Panc1 (cell line): Measurements from ENCODE around the gene ARL6IP4. TPM values are rescaled to one million over a fixed set of nuclear protein-coding genes. Genes with fewer than 3 reads are reported as not detected.

Experiments
- ATAC-seq: fragments of 200-7000 bp; cut with Tn5 transposase; 2 replicates; pipeline ENCODE4 v1.9.1; 2020; ENCODE audit warnings: mild to moderate bottlenecking, moderate library complexity
- BruUV-seq: library from RNA; stranded (reverse); fragments of 400-500 nt; replicated peaks from 2 replicates; lab custom pipeline; 2021; lab: Mats Ljungman, UMichigan
- CTCF ChIA-PET: fragments of 300-600 bp; sonication (Branson Sonifier 250); formaldehyde crosslinking; loops from one replicate; lab custom pipeline; 2022; ENCODE audit warnings: antibody characterized with exemption; lab: Charles Lee
- POLR2A ChIA-PET: fragments of 300-600 bp; sonication (Branson Sonifier 250); formaldehyde crosslinking; loops from one replicate; lab custom pipeline; 2022; ENCODE audit warnings: antibody characterized with exemption; lab: Charles Lee
- DNase-seq: peaks from one replicate; pipeline ENCODE4 v3.0.0-alpha.2; 2010; ENCODE audit warnings: low read depth, low spot score
- H3K27ac ChIP-seq: 2 replicates; pipeline ENCODE4 v1.5.1; 2011; ENCODE audit warnings: mild to moderate bottlenecking, low read length, inconsistent platforms
- H3K27me3 ChIP-seq: fragments of 200-500 bp; sonication (Bioruptor generic); 2 replicates; pipeline ENCODE4 v1.6.0; 2014; ENCODE audit warnings: low read length, inconsistent platforms; ENCODE audit not compliant: control insufficient read depth, insufficient read depth
- H3K36me3 ChIP-seq: fragments of 200-500 bp; sonication (Bioruptor generic); 2 replicates; pipeline ENCODE4 v1.5.1; 2014; ENCODE audit warnings: inconsistent platforms, mild to moderate bottlenecking, low read length, moderate library complexity; ENCODE audit not compliant: control insufficient read depth, insufficient read depth
- H3K4me1 ChIP-seq: 2 replicates; pipeline ENCODE4 v1.5.1; 2011; ENCODE audit warnings: inconsistent platforms, mild to moderate bottlenecking, low read length, moderate library complexity; ENCODE audit not compliant: control insufficient read depth, insufficient read depth
- H3K4me3 ChIP-seq, 2 experiments: 2 replicates each; pipeline ENCODE4 v1.5.1; 2011 to 2012; ENCODE audit warnings: low read depth in 2 of 2, low read length in 2 of 2, mild to moderate bottlenecking in 2 of 2, inconsistent platforms in 1 of 2, moderate library complexity in 1 of 2
- H3K9me3 ChIP-seq: fragments of 200-500 bp; sonication (Bioruptor generic); 2 replicates; pipeline ENCODE4 v1.5.1; 2014; ENCODE audit warnings: low read depth, mild to moderate bottlenecking, inconsistent platforms, low read length, moderate library complexity; ENCODE audit not compliant: control insufficient read depth, insufficient read depth
- POLR2AphosphoS5 ChIP-seq: IDR thresholded peaks from 2 replicates; pipeline ENCODE4 v1.6.1; 2012; ENCODE audit warnings: mild to moderate bottlenecking, low read depth, low read length, moderate library complexity
- SIN3A ChIP-seq: IDR thresholded peaks from 2 replicates; pipeline ENCODE4 v1.6.1; 2012; ENCODE audit warnings: low read depth, mild to moderate bottlenecking, low read length, moderate library complexity, borderline replicate concordance; ENCODE audit not compliant: insufficient read depth
- TCF7L2 ChIP-seq: IDR thresholded peaks from 2 replicates; pipeline ENCODE4 v1.6.1; 2011; ENCODE audit warnings: mild to moderate bottlenecking, low read depth, low read length, inconsistent platforms
- in situ Hi-C: cut with HindIII; loops from 2 replicates; pipeline ENCODE4 v1.10.0; 2016; ENCODE audit warnings: low sequenced_read_pairs, low pct_unique_long_range_greater_than_20kb
- intact Hi-C: fragments of 100-400 bp; cut with micrococcal nuclease; formaldehyde crosslinking; loops from one replicate; pipeline ENCODE4 v1.10.0; 2022; ENCODE audit not compliant: unreplicated experiment
- total RNA-seq: library from RNA; stranded (reverse); gene quantifications from one replicate; pipeline ENCODE4 v1.2.1, GENCODE V29; 2021; ENCODE audit not compliant: unreplicated experiment
- TF ChIP-seq, protein P1 (sequence below), 2 experiments: IDR thresholded peaks; 2 replicates each; pipeline ENCODE4 v1.6.1; 2011 to 2012; ENCODE audit warnings: low read depth in 2 of 2, control low read depth in 1 of 2, low read length in 1 of 2, mild to moderate bottlenecking in 1 of 2, moderate library complexity in 1 of 2; ENCODE audit not compliant: insufficient read depth in 1 of 2
- TF ChIP-seq, protein P2 (sequence below): fragments of 450-650 bp; IDR thresholded peaks from 2 replicates; pipeline ENCODE4 v1.5.1; 2017; ENCODE audit warnings: mild to moderate bottlenecking

ARL6IP4 gene
- total RNA-seq, 1 experiment from 2014 or later, result 184 TPM

DNA sequence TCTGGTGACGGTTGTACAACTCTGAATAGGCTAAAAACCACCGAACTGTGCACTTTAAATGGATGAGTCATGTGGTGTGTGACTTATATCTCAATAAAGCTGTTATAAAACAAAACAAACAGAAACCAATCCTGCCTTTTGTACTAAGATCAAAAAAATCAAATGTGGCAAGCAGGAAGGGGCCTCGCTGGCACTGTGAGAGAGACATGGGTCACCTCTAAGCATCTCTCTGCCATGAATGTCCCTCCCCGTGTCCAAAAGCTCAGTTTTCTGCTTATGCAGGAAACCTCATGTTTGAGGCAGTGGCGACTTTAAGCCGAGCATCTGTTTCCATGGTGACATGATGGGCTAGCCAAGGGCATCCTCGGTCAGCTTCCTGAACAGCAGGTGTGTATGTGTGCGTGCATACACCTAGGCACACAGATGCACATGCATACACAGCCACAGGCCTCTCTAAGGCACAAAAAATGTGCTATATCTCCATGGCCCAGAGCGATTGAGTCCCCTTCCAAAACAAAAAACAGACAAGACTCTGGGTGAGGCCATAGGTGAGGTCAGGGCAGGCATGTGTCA, 44.4 kb downstream of the ARL6IP4 start:
- TF ChIP-seq SIN3A (no peak), POLR2AphosphoS5 (no peak), TCF7L2 (no peak)
- TF ChIP-seq, protein P1, sequence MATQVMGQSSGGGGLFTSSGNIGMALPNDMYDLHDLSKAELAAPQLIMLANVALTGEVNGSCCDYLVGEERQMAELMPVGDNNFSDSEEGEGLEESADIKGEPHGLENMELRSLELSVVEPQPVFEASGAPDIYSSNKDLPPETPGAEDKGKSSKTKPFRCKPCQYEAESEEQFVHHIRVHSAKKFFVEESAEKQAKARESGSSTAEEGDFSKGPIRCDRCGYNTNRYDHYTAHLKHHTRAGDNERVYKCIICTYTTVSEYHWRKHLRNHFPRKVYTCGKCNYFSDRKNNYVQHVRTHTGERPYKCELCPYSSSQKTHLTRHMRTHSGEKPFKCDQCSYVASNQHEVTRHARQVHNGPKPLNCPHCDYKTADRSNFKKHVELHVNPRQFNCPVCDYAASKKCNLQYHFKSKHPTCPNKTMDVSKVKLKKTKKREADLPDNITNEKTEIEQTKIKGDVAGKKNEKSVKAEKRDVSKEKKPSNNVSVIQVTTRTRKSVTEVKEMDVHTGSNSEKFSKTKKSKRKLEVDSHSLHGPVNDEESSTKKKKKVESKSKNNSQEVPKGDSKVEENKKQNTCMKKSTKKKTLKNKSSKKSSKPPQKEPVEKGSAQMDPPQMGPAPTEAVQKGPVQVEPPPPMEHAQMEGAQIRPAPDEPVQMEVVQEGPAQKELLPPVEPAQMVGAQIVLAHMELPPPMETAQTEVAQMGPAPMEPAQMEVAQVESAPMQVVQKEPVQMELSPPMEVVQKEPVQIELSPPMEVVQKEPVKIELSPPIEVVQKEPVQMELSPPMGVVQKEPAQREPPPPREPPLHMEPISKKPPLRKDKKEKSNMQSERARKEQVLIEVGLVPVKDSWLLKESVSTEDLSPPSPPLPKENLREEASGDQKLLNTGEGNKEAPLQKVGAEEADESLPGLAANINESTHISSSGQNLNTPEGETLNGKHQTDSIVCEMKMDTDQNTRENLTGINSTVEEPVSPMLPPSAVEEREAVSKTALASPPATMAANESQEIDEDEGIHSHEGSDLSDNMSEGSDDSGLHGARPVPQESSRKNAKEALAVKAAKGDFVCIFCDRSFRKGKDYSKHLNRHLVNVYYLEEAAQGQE (IDR thresholded peaks at IDR 0.05; ENCODE audit: insufficient read depth in 1 of 2, low read depth in 2 of 2, low read length in 1 of 2), result no peak
- TF ChIP-seq, protein P2, sequence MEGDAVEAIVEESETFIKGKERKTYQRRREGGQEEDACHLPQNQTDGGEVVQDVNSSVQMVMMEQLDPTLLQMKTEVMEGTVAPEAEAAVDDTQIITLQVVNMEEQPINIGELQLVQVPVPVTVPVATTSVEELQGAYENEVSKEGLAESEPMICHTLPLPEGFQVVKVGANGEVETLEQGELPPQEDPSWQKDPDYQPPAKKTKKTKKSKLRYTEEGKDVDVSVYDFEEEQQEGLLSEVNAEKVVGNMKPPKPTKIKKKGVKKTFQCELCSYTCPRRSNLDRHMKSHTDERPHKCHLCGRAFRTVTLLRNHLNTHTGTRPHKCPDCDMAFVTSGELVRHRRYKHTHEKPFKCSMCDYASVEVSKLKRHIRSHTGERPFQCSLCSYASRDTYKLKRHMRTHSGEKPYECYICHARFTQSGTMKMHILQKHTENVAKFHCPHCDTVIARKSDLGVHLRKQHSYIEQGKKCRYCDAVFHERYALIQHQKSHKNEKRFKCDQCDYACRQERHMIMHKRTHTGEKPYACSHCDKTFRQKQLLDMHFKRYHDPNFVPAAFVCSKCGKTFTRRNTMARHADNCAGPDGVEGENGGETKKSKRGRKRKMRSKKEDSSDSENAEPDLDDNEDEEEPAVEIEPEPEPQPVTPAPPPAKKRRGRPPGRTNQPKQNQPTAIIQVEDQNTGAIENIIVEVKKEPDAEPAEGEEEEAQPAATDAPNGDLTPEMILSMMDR, result no peak
- no peak for DNase-seq
- intact Hi-C loops (no loop called here), in situ Hi-C loops (no loop called here)
- Histone ChIP-seq H3K4me3 (no peak overlapping the region), H3K9me3 (no peaks in the 10 kb centered on the region), H3K27ac (no peak overlapping the region), H3K36me3 (no peaks in the 10 kb centered on the region), H3K27me3 (no peaks in the 10 kb centered on the region), H3K4me1 (peaks cover 10% of the 10 kb centered on the region)
- TSS peak; percentile 23 for BruUV-seq
- ChIA-PET CTCF (interaction anchor here (0.7 kb wide), 1 partner anchor 58 kb away, joined by 8 read pairs; the partner anchor contains the start of gene ABCB9), POLR2A (no interaction called here)
- peak; percentile 29; the same call in 1 of the 2 replicates for ATAC-seq

DNA sequence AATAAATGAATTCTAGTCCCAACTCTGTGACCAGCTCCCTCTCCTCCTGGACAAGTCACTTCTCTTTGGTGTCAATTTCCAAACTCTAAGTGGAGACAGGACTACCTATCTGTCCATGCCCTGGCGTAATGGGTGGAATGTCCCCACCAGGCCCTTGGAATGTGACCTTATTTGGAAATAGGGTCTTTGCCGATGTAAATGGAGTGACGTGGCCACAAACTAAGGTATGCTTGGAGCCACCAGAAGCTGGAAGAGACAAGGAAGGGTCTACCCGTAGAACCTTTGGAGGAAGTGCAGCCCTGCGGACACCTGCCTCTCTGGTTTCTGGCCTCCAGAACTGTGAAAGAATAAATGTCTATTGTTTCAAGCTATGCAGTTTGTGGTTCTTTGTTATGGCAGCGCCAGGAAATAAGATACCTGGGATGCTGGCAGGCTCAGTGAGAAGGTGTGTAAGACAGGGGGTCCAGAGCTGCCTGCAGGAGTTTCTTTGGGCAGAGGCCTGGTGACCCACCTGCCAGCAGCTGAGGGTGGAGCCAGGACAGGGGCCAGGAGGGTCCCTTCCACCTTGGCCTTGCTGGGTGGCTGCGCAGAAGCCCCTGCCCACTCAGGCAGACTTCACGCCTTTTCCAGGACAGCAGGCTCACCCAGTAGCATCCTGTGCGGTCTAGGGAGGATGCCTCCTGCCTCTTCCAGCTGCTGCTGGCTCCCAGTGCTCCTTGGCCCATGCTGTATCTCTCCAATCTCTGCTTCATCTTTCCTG, 45.8 kb downstream of the ARL6IP4 start:
- H3K36me3 ChIP-seq, result no peaks in the 10 kb centered on the region
- ChIA-PET POLR2A (no interaction called here), CTCF (no interaction called here)
- no peak for ATAC-seq
- intact Hi-C loops (no loop called here), in situ Hi-C loops (no loop called here)
- H3K4me1 ChIP-seq, result peaks cover 10% of the 10 kb centered on the region
- no peak for TF ChIP-seq POLR2AphosphoS5
- TF ChIP-seq, protein P2, result no peak
- TF ChIP-seq, protein P1 (IDR thresholded peaks at IDR 0.05; ENCODE audit: insufficient read depth in 1 of 2, low read depth in 2 of 2, low read length in 1 of 2), result no peak
- TF ChIP-seq SIN3A, result no peak
- TF ChIP-seq TCF7L2, result no peak
- no peaks in the 10 kb centered on the region for H3K27me3 ChIP-seq
- no peak overlapping the region for H3K27ac ChIP-seq
- no peak for DNase-seq
- H3K9me3 ChIP-seq, result no peaks in the 10 kb centered on the region
- no TSS peak for BruUV-seq
- no peak overlapping the region for H3K4me3 ChIP-seq
